Right atrium auricular region (tissue), 2 donors: Measurements from ENCODE around the gene RGL1. TPM values are rescaled to one million over a fixed set of nuclear protein-coding genes. Genes with fewer than 3 reads are reported as not detected.

ENCODE experiments used
- DNase-seq: peaks from one replicate; pipeline ENCODE4 v3.0.0-alpha.2; 2019; ENCODE audit warnings: low spot score
- H3K27ac ChIP-seq, 2 donors: fragments of 200-600 bp; sonication (generic); 1 replicate in 1 of 2; 2 replicates in 1 of 2; pipeline ENCODE4 v1.5.1; 2016 to 2019
- H3K27me3 ChIP-seq, 2 donors: fragments of 200-600 bp; sonication (generic); one replicate each; pipeline versions ENCODE4 v1.5.1 to v1.6.0; 2017 to 2019
- H3K36me3 ChIP-seq: fragments of 200-600 bp; sonication (generic); one replicate; pipeline ENCODE4 v1.5.1; 2016
- H3K4me1 ChIP-seq, 2 donors: fragments of 200-600 bp; sonication (generic); one replicate each; pipeline versions ENCODE4 v1.5.1 to v1.6.0; 2017 to 2019
- H3K4me3 ChIP-seq, 2 donors: fragments of 200-600 bp; sonication (generic); 1 replicate in 1 of 2; 2 replicates in 1 of 2; pipeline ENCODE4 v1.5.1; 2017 to 2019; ENCODE audit warnings: mild to moderate bottlenecking in 1 of 2, moderate library complexity in 1 of 2
- H3K9me3 ChIP-seq, 2 donors: fragments of 200-600 bp; sonication (generic); one replicate each; pipeline ENCODE4 v1.5.1; 2019
- total RNA-seq, 2 donors: library from RNA; depleted of rRNA; stranded (reverse); fragments of >200 nt; gene quantifications; one replicate each; pipeline ENCODE4 v1.1.0, GENCODE V29; 2016
- TF ChIP-seq, protein P1 (sequence below), 2 donors: fragments of 200-600 bp; sonication (generic); IDR thresholded peaks; one replicate each; pipeline ENCODE4 v1.5.1; 2019; ENCODE audit warnings: antibody characterized with exemption in 2 of 2

The RGL1 gene
- total RNA-seq, 2 donors from 2014 or later: 14.9 to 22.7 TPM

- Histone ChIP-seq H3K9me3 (peaks cover 0 to 6% of the 10 kb centered on the region in 2 donors), H3K27ac (no peak overlapping the region), H3K27me3 (no peaks in the 10 kb centered on the region), H3K4me1 (no peaks in the 10 kb centered on the region), H3K4me3 (no peak overlapping the region), H3K36me3 (no peaks in the 10 kb centered on the region)
- TF ChIP-seq, protein P1, sequence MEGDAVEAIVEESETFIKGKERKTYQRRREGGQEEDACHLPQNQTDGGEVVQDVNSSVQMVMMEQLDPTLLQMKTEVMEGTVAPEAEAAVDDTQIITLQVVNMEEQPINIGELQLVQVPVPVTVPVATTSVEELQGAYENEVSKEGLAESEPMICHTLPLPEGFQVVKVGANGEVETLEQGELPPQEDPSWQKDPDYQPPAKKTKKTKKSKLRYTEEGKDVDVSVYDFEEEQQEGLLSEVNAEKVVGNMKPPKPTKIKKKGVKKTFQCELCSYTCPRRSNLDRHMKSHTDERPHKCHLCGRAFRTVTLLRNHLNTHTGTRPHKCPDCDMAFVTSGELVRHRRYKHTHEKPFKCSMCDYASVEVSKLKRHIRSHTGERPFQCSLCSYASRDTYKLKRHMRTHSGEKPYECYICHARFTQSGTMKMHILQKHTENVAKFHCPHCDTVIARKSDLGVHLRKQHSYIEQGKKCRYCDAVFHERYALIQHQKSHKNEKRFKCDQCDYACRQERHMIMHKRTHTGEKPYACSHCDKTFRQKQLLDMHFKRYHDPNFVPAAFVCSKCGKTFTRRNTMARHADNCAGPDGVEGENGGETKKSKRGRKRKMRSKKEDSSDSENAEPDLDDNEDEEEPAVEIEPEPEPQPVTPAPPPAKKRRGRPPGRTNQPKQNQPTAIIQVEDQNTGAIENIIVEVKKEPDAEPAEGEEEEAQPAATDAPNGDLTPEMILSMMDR (IDR thresholded peaks at IDR 0.05): no peak
- no peak for DNase-seq
Measured at GRCh38 chr1:183774938-183775337, 30.0 kb upstream of the RGL1 start.

DNA sequence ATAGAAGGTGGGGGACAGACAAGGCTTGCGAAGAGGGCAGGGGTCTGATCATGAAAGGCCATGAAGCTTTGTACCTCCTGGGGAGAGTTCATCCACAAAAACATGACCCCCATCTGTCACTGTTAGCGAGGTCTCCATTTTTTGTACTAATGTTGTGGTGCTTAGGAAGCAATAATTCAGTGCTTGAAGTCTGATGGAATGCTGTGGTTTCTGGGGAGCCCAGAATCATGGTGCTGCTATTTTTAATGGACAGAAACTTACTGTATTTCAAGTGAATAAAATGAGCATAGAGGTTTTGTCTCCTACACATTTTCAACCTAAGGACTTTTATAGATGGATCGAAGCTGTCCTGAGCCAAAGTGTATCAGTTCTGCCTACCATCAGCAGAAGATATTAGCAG is 28.2 kb upstream of the RGL1 start:
- TF ChIP-seq, protein P1 (IDR thresholded peaks at IDR 0.05): no peak
- no peak overlapping the region for H3K4me3 ChIP-seq
- no peaks in the 10 kb centered on the region for H3K27me3 ChIP-seq

DNA sequence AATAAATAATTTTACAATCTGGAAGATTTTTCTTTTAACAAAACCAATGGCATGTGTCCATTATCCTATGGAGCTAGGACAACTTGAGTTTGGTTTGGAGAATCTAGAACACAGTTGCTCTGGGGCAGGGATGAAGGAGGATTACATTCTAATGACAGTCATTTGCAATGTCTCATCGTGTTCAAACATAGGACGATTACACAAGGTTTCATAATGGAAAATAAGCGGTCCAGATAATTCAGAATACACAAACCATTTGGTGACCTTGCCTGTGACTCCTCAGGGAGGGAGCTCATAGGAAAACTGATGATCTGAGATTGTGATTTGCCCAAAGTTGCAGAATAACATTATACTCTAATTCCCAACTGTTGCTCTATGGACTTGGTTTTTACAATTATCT is 27.6 kb upstream of the RGL1 start:
- H3K27me3 ChIP-seq: no peaks in the 10 kb centered on the region
- no peaks in the 10 kb centered on the region for H3K9me3 ChIP-seq
- H3K27ac ChIP-seq: no peak overlapping the region
- H3K4me1 ChIP-seq: peaks cover 0 to 9% of the 10 kb centered on the region in 2 donors
- no peak overlapping the region for H3K4me3 ChIP-seq
- no peak for DNase-seq
- TF ChIP-seq, protein P1 (IDR thresholded peaks at IDR 0.05): no peak
- H3K36me3 ChIP-seq: no peaks in the 10 kb centered on the region

More for the DNA sequence above, 28.2 kb upstream of the RGL1 start:
- H3K27ac ChIP-seq: no peak overlapping the region
- H3K4me1 ChIP-seq: peaks cover 0 to 9% of the 10 kb centered on the region in 2 donors
- no peaks in the 10 kb centered on the region for H3K9me3 ChIP-seq
- H3K36me3 ChIP-seq: no peaks in the 10 kb centered on the region
- DNase-seq: no peak

DNA sequence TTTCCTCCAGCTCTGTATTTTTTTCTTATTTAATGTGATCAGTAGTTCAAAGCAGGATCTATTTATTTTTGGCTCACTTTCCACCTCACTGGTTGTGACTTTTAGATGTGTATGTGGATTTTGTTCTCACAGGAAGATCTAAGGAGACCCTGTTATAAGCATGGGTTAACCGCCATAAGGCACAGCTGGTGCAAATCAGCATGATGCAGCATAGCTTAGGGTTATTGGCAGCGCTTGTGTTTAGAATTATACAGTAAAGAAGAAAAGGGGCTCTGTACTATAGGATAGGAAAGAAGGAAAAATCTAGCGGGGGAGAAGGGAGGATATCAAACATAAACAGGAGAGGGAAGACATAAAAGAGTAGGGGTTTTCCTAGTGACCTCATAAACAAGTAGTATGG is 26.9 kb upstream of the RGL1 start:
- DNase-seq: no peak
- H3K27ac ChIP-seq: no peak overlapping the region
- H3K4me1 ChIP-seq: peaks cover 0 to 9% of the 10 kb centered on the region in 2 donors
- H3K27me3 ChIP-seq: no peaks in the 10 kb centered on the region
- no peak overlapping the region for H3K4me3 ChIP-seq
- H3K36me3 ChIP-seq: no peaks in the 10 kb centered on the region
- no peaks in the 10 kb centered on the region for H3K9me3 ChIP-seq
- TF ChIP-seq, protein P1 (IDR thresholded peaks at IDR 0.05): no peak

DNA sequence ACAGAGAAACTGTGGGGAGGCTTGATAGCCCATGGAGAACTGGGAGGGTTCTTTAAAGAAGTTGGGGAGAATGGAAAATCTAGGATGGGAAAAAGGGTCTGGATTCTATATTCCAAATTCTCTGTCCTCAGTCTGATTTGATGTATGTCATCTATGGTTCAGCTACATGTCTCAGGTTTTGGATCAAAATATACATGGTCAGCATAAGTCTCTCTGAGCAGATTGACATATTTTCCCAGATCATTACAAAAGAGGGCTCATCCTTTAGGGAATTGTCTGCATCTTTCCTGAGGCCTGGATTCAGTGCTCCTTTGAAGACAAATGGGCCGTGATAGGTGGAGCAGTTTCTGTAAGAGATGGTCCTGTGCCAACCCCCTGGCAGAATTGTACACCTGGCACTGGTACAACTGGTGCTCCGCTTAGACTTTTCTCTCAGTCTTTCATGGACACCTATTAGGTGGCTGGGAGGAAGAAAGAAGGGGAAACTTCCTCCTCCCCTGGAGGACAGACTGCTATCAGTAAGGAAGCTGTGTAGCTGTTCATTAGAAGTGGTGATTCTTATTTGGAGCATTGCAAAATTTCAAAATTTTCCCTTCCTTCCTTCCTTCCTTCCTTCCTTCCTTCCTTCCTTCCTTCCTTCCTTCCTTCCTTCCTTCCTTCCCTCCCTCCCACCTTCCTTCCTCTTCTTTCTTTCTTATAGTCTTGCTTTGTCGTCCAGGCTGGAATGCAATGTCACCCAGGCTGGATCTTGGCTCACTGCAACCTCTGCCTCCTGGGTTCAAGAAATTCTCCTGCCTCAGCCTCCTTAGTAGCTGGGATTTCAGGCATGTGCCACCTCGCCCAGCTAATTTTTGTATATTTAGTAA is 26.1 kb upstream of the RGL1 start:
- Histone ChIP-seq H3K9me3 (no peaks in the 10 kb centered on the region), H3K4me3 (no peak overlapping the region), H3K27me3 (no peaks in the 10 kb centered on the region), H3K4me1 (peaks cover 0 to 14% of the 10 kb centered on the region in 2 donors), H3K27ac (no peak overlapping the region), H3K36me3 (no peaks in the 10 kb centered on the region)
- no peak for DNase-seq
- TF ChIP-seq, protein P1 (IDR thresholded peaks at IDR 0.05): no peak
